HG02571 (cell line): ENCODE results near the gene COX5A.
"Not testable (repeated sequence)": the region's sequence is repeated elsewhere in the genome, so short reads cannot be mapped to it uniquely, and the experiment has no call there.

Experiments used
- ATAC-seq: cut with Tn5 transposase; IDR thresholded peaks from one replicate; pipeline ENCODE4 v1.9.1; 2021; ENCODE audit warnings: mild to moderate bottlenecking, moderate library complexity; ENCODE audit not compliant: unreplicated experiment

COX5A gene

DNA sequence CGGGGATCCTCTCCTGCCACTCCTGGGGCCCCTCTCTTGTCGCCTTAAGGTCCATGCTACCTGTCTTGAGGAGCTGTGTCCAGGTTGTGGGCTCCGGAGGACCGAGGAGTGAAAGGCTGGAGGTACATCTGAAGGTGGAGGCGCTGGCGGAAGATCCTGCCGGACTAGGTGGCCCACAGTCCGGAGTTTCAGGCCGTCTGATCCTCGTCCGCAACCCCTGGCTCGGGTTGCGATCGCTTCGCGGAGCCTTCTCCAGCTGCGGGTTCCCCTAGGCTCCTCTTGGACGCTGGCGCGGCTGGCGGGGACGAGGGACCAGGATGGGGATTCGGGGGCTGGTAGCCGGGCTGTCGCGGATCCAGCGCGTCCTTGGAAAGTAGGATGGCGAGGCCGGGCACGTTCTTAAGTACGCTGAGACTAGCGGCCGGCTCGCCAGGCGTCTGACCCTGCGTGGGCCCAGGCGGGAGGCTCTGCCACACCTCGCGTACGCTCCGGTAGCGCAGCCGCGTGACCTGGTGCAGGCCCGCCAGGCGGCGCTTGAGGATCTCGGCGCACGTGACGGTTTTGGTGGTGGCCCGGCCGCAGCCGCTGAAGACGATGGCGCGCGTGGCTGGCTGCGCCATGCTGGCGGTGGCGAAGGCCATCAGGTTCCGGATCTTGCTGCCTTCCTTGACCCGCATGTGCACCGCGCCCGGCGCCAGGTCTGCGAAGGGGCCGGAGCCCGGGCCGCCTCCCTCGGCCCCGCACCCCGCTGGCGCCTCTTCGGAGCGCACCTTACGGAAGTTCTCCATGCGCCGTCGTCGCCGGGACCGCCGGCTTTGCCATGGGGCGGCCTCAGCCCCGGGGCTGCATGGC, 18.1 kb upstream of the COX5A start:
- ATAC-seq, result peak; percentile 29

DNA sequence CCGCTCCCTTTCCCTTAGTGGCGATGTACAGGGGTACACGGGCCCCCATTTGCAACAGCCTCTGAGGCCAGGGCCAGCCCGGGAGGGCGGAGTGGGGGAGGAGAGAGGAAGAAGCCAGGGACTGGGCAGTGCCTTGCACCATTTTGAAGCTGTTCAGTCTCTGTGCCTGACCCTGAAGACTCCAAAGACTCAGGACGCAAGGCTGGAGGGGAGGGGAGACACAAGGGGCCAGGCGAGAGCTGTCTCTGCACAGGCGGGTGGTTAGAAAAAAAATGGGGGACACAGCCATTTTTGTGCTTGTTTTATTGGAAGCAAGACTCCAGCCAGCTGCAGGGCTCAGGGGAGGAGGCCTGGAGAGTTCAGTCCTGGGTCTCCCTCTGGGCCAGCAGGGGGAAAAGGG, 17.1 kb upstream of the COX5A start:
- no peak for ATAC-seq

DNA sequence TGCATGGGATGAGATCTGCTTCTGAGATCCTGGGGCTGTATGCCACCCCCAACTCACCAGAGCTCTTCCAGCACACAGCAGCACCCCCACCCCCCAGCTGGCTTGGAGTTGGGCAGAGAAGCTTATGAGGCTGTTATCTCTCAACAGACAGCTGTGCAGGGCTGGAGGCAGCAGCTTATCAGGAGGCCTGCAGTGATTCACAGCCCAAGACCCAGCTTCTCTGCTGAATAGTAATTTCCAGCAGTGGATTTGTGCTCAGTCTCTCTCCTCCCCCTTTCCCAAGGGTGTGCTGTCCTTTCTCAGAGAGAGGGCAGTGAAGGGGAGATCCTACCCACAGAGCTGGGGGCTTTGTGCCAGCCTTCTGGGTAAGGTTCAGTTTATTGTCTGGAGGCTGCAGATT, 16.6 kb upstream of the COX5A start:
- ATAC-seq, result no peak

- no peak for ATAC-seq
Observed at GRCh38 chr15:74951006-74951405, 13.1 kb upstream of the COX5A start.

GRCh38 chr15:74950078-74950908, 12.4 kb upstream of the COX5A start:
- no peak for ATAC-seq

GRCh38 chr15:74937272-74937589, 642 bp downstream of the COX5A start:
- ATAC-seq, result no peak

- not testable (repeated sequence) for ATAC-seq
Observed at GRCh38 chr15:74935193-74935592, 2.7 kb downstream of the COX5A start.

DNA sequence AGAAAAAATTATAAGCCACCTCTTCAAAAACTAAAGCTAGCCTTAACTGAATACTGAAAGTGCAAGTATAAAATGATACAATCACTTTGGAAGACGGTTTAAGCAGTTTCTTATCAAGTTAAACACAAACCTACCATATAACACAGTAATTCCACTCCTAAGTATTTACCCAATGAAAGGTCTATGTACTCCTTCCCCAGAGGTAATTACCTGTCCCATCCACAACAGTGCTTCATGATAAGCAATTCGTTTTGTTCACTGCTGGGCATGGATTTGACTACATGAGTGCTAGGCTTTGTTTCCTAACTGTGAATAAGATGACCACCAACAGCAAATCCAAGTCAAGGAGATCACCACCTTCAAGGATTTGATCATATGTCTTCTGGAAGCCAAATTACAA, 4.3 kb downstream of the COX5A start:
- no peak for ATAC-seq

GRCh38 chr15:74928771-74929198, 9.1 kb downstream of the COX5A start:
- no peak for ATAC-seq

DNA sequence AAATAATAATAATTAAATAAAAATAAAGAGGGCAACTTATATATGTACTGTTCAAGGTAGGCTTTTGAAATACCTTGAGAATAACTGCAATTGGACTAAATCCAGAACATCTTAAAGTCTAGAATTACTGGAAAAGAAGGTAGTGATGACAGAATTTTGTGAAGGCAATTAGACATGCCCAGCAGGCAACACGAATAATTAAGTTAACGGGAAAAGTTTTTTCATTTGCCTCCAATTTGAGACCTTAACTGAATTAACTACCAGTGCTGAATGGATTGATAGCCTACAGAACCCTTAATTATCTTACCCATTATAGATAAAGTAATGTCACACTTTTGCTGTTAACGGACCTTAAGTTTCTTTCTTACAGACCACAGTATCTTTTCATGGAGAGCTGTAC, 13.3 kb downstream of the COX5A start:
- ATAC-seq, result no peak

GRCh38 chr15:74920456-74920855, 17.4 kb downstream of the COX5A start:
- ATAC-seq, result no peak

DNA sequence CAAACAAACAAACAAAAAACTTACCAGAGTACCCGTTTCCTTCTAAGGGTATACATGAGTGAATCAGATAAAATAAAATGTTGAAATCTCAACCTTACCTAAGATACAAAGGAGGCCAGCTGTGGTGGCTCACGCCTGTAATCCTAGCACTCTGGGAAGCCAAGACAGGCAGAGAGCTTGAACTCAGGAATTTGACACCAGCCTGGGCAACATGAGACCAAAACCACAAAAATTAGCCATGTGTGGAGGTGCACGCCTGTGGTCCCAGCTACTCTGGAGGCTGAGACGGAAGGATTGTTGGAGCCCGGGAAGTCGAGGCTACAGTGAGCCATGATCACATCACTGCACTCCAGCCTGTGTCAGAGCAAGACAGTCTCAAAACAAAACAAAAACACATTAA, 20.2 kb downstream of the COX5A start:
- ATAC-seq, result no peak

DNA sequence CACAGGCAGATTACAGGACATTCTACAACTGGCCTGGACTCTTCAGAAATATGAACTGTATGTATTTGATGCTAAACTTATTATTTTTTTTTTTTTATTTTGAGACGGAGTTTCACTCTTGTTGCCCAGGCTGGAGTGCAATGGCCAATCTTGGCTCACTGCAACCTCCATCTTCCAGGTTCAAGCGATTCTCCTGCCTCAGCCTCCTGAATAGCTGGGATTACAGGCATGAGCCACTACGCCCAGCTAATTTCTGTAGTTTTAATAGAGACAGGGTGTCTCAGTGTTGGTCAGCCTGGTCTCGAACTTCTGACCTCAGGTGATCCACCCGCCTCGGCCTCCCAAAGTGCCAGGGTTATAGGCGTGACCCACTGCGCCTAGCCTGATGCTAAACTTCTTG, 24.1 kb downstream of the COX5A start:
- ATAC-seq, result not testable (repeated sequence)

GRCh38 chr15:74913041-74913440, 24.8 kb downstream of the COX5A start:
- ATAC-seq, result no peak

DNA sequence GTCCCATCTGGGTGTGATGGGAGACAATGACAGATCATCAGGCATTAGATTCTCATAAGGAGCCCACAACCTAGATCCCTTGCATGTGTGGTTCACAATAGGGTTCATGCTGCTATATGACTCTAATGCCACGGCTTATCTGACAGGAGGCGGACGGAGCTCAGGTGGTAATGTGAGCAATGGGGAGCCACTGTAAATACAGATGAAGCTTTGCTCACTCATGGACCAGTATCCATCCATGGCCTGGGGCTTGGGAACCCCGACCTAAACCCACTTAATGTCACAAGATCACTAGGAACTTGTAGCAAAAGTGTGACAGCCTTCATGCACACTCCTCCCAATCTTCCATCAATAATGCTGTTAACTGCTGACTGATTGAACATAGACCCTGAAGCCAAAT, 29.2 kb downstream of the COX5A start:
- ATAC-seq, result no peak

GRCh38 chr15:74907163-74907870, 30.6 kb downstream of the COX5A start:
- ATAC-seq, result no peak

GRCh38 chr15:74906450-74907162, 31.3 kb downstream of the COX5A start, which contains the start of gene FAM219B:
TSS of gene FAM219B (minus strand) at chr15:74906851. CDS start at chr15:74906800, 51 bp downstream.
- ATAC-seq, result peak; percentile 79

DNA sequence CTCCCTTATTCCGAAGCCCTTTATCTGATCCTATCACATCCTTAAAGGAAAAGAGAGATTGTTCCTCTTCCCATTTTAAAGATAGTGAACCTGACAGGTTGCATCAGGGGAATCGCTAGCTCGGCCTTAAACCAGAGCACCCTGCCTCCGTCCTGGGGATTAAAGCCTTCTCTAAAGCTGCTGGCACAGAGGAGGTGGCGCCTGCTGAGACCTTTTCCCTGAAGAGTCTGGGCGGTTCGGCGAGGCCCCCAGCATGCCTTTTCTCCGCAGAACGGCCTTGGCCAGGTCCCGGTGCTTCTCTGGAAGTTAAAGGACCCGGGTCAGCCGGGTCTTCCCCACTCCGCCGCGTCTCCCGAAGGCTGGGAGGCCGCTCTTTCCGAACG, 31.8 kb downstream of the COX5A start:
- ATAC-seq, result peak; percentile 13

GRCh38 chr15:74904190-74904805, 33.6 kb downstream of the COX5A start:
- no peak for ATAC-seq

- no peak for ATAC-seq
Observed at GRCh38 chr15:74903676-74904075, 34.2 kb downstream of the COX5A start.
